Activated B cell treated with CpG ODN at 0.5 μM for 24 hours (primary cell): ENCODE measurements around the gene ATP2B2. TPM values are rescaled to one million over a fixed set of nuclear protein-coding genes. Genes with fewer than 3 reads are reported as not detected.

Source experiments
- ATAC-seq: fragments of 200-7000 bp; cut with Tn5 transposase; one replicate; pipeline ENCODE4 v1.10.0; 2021; ENCODE audit warnings: low read depth, mild to moderate bottlenecking, moderate library complexity
- CTCF ChIA-PET: fragments of 350-600 bp; sonication (Branson Sonifier 250); formaldehyde crosslinking; loops from one replicate; lab custom pipeline; 2021; ENCODE audit warnings: antibody characterized with exemption; lab: Charles Lee
- POLR2A ChIA-PET: fragments of 350-600 bp; sonication (Branson Sonifier 250); formaldehyde crosslinking; loops from one replicate; lab custom pipeline; 2021; ENCODE audit warnings: antibody characterized with exemption; lab: Charles Lee
- DNase-seq: peaks from one replicate; pipeline ENCODE4 v3.0.0; 2022
- H3K27ac Mint-ChIP-seq: one replicate; pipeline ENCODE4 v1.8.0; 2020; ENCODE audit warnings: mixed read lengths
- H3K27me3 Mint-ChIP-seq: one replicate; pipeline ENCODE4 v1.8.0; 2021; ENCODE audit warnings: mixed read lengths
- H3K36me3 Mint-ChIP-seq: one replicate; pipeline ENCODE4 v1.8.0; 2021; ENCODE audit warnings: low read depth, mixed read lengths
- H3K4me1 Mint-ChIP-seq: one replicate; pipeline ENCODE4 v1.8.0; 2021; ENCODE audit warnings: mixed read lengths
- H3K4me3 Mint-ChIP-seq: one replicate; pipeline ENCODE4 v1.8.0; 2020; ENCODE audit warnings: mild to moderate bottlenecking, mixed read lengths
- H3K9me3 Mint-ChIP-seq: one replicate; pipeline ENCODE4 v1.8.0; 2020; ENCODE audit warnings: mixed read lengths
- CTCF ChIP-seq: fragments of 200-600 bp; IDR thresholded peaks from one replicate; pipeline ENCODE4 v1.8.0; 2022; ENCODE audit warnings: antibody characterized with exemption, mild to moderate bottlenecking
- intact Hi-C: fragments of 100-400 bp; cut with micrococcal nuclease; formaldehyde crosslinking; loops from one replicate; pipeline ENCODE4 v1.15.1; 2024
- total RNA-seq: library from RNA; stranded (reverse); gene quantifications from 2 replicates; pipeline ENCODE4 v1.2.3, GENCODE V29; 2022

ATP2B2 gene
- total RNA-seq, 1 donor from 2014 or later, result not detected

- intact Hi-C loops, result no loop called here
Measured at GRCh38 chr3:10503217-10503796, 2.1 kb downstream of the ATP2B2 start.

GRCh38 chr3:10502185-10502880, 3.1 kb downstream of the ATP2B2 start:
- Mint-ChIP-seq H3K4me3 (no peak overlapping the region), H3K4me1 (peaks cover 7% of the 10 kb centered on the region), H3K9me3 (no peaks in the 10 kb centered on the region), H3K27me3 (peaks cover 19% of the 10 kb centered on the region), H3K27ac (no peak overlapping the region), H3K36me3 (no peaks in the 10 kb centered on the region)
- ATAC-seq (no peak), DNase-seq (no peak)
- intact Hi-C loops, result no loop called here
- TF ChIP-seq CTCF, result no peak
- ChIA-PET CTCF (no interaction called here), POLR2A (no interaction called here)

More at GRCh38 chr3:10503217-10503796, 2.1 kb downstream of the ATP2B2 start:
- Mint-ChIP-seq H3K4me1 (peaks cover 7% of the 10 kb centered on the region), H3K27me3 (peaks cover 19% of the 10 kb centered on the region), H3K9me3 (no peaks in the 10 kb centered on the region), H3K4me3 (no peak overlapping the region), H3K27ac (no peak overlapping the region), H3K36me3 (no peaks in the 10 kb centered on the region)
- ATAC-seq (no peak), DNase-seq (no peak)
- POLR2A ChIA-PET, result no interaction called here
- CTCF ChIA-PET, result no interaction called here
- no peak for TF ChIP-seq CTCF

GRCh38 chr3:10501664-10502052, 3.7 kb downstream of the ATP2B2 start:
- Mint-ChIP-seq H3K4me3 (no peak overlapping the region), H3K4me1 (peaks cover 7% of the 10 kb centered on the region), H3K9me3 (no peaks in the 10 kb centered on the region), H3K27ac (no peak overlapping the region), H3K27me3 (peaks cover 19% of the 10 kb centered on the region), H3K36me3 (no peaks in the 10 kb centered on the region)
- ChIA-PET POLR2A (no interaction called here), CTCF (no interaction called here)
- no peak for DNase-seq
- ATAC-seq, result no peak
- intact Hi-C loops, result no loop called here
- no peak for TF ChIP-seq CTCF

- no peak for TF ChIP-seq CTCF
- ATAC-seq, result no peak
- CTCF ChIA-PET, result no interaction called here
Measured at GRCh38 chr3:10500717-10501663, 4.4 kb downstream of the ATP2B2 start.

GRCh38 chr3:10498271-10498670, 7.1 kb downstream of the ATP2B2 start:
- no peak for DNase-seq
- H3K4me3 Mint-ChIP-seq, result no peak overlapping the region
- CTCF ChIA-PET, result no interaction called here
- ATAC-seq, result no peak
- H3K9me3 Mint-ChIP-seq, result no peaks in the 10 kb centered on the region
- intact Hi-C loops, result no loop called here
- H3K4me1 Mint-ChIP-seq, result no peaks in the 10 kb centered on the region
- no peaks in the 10 kb centered on the region for H3K36me3 Mint-ChIP-seq
- peaks cover 8% of the 10 kb centered on the region for H3K27me3 Mint-ChIP-seq
- H3K27ac Mint-ChIP-seq, result no peak overlapping the region
- TF ChIP-seq CTCF, result no peak
- POLR2A ChIA-PET, result no interaction called here

More at GRCh38 chr3:10500717-10501663, 4.4 kb downstream of the ATP2B2 start:
- H3K27ac Mint-ChIP-seq, result no peak overlapping the region
- POLR2A ChIA-PET, result no interaction called here
- intact Hi-C loops, result no loop called here
- no peak for DNase-seq
- peaks cover 19% of the 10 kb centered on the region for H3K27me3 Mint-ChIP-seq
- H3K4me1 Mint-ChIP-seq, result peaks cover 7% of the 10 kb centered on the region
- H3K9me3 Mint-ChIP-seq, result no peaks in the 10 kb centered on the region
- H3K36me3 Mint-ChIP-seq, result no peaks in the 10 kb centered on the region
- H3K4me3 Mint-ChIP-seq, result no peak overlapping the region
